Measurements from ENCODE around the gene CES3.

The CES3 gene

DNA sequence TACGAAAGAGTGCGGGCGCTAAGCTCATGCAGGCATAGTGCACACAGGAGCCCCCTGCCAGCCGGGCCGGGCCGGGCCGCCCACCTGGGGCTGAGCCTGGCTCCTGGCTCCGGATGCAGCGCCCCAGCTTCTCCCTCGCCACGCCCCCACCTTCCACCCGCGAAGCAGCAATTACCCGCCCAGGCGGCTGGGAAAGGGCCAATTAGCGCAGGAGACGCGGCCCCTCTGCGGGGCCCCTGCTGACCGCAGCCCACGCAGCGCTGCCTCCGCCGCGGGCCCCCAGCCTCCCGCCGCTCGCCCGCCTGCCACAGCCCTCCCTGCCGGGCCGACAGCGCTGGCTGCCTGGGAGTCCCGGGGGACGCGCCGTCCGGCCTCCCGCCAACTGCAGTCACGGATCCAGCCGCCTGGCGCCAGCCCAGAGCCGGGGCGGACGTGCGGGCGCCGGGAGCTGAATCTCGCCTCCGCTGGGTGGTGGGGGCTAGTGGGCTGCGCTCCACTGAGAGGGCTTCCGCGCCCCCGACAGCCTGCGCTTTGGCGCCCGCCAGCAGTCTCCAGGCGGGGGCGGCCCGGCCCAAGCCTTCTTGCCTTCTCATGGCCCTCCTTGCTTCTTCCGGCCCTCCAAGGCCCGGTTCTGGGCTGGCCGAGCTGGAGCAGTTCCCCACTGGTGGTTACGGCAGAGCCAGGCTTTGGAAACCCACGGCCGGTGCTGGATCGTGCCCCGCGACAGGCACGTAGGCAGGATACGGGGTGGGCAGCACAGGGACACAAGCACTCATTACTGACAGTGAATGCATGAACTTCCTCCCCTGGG, 53.0 kb downstream of the CES3 start:
- FAIRE-seq = no peak

DNA sequence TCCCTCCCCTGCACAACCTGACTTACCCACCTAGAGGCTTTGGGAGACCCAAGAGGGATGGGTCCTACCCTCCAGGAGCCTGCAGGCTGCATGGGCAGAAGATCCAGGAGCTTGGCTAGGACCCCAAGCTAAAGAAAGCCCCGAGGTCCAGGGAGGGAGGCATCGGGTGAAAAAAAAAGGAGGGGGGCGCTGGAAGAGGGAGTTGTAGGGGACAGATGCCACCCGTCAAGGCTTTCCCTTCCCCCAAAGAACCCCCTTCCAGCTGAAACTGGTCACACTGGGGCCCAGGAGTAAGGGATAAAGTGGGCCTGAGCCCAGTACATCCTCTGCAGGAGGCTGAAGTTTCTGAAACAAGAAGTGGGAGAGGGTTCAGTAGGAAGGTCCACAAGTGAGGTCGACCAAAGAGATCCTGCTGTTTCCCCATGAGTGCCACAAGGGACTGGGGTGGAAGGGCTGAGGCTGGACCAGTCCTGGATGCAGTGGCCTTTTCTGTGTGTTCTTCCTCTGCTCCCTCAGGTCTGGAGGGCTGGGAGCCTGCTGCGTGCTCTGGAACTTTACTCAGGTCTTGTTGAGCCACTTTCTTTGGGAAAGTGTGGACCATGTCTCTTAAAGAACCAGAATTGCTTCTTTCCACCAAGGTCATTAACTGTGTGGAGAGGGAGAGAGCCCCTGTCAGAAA, 53.7 kb downstream of the CES3 start:
- no peak for FAIRE-seq

DNA sequence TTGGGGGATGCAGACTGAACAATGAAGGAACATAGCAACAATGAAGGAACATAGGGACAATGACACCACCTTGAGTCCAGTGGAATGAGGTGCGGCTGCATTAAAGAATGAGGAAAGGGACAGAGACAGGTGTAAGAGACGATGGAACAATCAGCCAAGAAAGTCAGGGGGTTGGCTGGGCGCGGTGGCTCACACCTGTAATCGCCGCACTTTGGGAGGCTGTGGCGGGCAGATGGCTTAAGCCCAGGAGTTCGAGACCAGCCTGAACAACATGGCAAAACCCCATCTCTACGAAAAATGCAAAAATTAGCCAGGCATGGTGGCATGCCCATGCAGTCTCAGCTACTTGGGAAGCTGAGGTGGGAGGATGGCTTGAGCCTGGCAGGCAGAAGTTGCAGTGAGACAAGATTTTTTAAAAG, 54.3 kb downstream of the CES3 start:
- FAIRE-seq = no peak

DNA sequence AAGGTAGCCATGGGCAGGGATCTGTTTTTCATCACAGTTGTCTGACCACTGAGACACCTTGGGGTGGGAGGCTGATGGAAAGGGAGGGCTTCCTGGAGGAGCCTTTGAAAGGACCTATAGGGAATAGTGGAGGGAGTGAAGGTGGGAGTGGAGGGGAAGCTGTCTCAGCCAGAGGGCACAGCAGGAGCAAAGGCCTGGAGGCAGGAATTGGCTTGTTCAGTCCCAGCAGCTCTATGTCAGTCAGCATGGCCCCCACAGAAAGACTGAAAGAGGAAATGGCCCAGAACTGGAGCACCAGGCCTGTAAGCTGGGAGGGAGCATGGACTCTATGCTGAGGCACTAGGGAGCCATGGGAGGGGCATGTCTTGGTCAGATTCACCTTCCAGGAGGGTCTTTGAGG, 55.1 kb downstream of the CES3 start:
- FAIRE-seq = no peak

DNA sequence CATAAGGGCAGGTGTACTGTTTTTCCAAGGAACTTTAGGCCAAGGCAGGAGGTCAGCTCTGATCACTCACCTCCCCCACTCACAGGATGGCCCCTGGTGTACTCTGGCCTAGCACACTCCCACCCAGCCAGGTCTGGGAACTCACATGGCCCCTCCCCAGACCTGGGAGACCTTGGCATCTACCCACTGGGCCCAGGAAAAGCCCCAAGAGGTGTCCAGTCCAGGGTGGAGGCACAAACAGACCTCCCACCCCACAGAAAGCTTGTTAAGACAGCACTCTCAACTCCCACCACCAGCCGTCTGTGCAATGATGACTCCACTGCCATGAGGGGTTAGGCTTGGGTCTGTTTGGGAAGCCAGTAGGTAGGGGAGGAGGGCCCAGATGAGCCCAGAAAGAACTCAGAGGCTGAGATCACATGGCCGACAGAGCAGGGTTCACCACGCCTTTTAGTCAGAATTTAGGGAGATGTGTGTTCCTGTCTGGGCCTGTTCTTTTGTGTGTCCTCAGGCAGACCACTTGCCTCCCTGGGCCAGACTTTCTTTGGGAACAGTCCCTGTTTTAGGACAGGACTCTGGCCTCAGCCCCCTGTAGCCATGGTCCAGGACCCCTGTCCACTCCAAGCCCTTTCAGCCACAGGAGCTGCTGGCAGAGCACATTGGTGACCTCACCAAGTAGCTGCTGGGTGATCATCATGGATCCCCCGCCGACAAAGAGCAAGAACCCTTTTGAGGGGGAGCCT, 55.8 kb downstream of the CES3 start:
- FAIRE-seq = no peak

DNA sequence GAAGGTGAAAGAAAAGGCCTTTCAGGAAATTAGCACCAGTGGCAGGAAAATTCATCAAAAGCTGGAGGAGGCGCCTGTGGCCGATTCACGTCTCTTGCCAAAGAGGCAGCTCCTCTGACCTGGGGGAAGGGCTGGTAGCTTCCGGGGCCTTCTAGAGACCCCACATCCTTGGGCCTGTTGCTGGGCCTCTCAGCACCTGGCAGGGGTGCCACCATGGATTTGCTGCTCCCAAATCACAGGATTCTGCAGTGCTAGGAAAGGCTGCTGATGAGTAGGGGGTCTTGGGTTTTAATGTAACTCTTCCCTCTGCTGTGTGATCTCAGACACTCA, 56.3 kb downstream of the CES3 start:
- no peak for FAIRE-seq

DNA sequence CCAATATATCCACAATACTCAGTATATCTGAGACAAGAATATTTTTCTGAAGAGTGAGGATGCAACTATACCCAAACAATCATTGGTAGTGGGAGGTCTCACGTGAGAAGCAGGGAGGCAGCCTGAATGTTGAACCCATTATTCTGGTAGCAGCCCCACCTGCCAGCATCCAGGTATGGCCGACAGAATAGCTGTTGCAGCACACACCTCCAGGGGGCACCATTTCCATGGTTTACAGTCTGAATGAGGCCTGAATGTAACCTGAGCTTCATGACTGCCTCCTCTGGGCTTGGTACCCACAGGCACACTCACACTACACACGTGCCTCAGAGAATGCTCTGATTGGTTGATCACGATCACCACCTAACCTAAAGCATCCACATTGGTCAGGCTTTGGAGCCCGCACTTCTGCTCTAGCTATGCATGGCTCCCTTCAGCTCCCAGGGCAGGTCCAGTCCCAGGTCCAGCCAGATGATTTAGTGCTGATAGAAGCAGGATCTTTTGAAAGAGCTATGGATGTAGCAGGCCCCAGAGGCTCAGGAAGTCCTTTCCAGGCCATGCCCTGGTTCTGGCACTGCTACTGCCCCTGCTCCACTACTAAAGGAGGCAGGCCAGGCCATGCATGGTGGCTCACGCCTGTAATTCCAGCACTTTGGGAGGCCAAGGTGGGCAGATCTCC, 56.9 kb downstream of the CES3 start:
- peak; percentile 77 for FAIRE-seq

DNA sequence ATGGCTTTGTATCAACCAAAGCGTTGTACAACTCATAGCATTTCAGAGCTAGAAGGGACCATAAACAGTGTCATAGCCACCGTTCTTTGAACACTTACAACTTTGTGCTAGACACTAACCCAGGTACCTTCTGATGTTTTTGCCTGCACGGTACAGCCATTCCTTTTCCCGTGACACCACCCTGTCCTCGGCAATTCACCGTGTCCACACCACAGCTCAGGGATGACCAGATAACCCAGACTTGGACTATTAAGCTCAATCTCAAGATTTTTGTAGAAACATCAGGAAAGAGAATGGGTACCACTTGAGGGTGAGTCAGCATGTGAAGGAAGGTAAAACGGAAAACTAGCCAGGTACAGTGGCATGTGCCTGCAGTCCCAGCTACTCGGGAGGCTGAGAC, 58.1 kb downstream of the CES3 start:
- FAIRE-seq = no peak

DNA sequence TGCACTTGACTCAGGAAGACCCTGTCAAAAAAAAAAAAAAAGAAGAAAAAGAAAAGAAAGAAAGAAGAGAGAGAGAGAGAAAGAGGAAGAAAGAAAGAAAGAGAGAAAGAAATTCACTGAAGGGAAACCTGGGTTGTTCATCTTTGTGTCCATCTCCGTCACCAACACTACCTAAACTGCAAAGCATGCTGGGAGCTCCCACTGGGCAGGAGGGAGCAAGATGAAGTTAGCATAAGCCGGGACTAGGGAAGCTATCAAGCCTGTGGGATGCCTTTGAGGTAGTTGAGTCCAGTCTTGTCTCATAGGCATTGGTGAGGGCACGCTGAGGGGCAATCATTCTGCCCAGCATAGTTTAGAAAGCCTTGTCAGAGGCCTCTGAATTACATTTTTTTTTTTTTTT, 60.3 kb downstream of the CES3 start:
- no peak for FAIRE-seq

DNA sequence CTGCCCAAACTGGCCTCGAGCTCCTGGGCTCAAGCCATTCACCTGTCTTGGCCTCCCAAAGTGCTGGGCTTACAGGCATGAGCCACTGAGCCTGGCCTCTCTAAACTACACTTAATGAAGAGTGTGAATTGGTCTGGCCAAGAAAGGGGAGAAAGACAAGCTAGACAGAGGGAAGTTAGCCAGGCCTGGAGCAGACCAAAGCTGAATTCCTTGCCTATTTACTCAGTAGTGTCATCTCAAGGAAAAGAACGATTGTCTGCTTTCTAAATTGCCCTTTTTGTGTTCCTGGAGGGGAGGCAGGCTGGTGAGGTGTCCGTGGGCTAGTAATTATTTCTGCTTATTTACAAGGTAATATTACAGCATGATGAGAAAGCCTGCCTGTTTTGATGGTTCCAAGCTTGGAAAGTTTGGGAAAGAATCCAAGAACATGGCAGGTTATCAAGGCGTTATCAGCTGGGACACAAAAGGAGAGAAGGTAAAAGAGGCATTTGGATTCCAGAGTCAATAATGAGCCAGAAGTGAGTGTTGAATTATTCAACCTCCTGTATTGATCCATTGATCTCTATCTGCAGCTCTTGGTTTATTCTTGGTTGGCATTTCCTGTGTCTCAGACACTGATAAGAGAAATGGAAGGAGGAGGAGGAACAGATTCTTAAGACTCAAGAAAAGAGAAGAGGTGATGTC, 61.6 kb downstream of the CES3 start:
- FAIRE-seq = no peak

DNA sequence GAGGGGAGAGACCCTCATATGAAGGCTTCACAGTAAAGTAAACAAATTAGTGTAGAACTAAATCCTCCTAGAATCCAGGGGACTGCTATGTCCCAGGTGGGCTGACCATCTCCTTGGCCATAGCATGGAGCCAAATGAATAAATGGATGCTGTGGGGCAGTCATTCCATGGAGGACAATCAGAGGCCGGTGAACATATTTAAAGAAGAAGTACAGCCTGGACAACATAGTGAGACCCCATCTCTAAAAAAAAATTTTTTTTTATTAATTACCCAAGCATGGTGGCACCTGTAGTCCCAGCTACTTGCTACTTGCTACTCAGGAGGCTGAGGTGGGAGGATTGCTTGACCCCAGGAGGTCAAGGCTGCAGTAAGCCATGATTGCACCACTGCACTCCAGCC, 62.6 kb downstream of the CES3 start:
- FAIRE-seq = no peak

Measured in TTC549 (cell line).